Skeletal muscle tissue (tissue), 4 donors: ENCODE measurements around the gene TMEM270. TPM values are rescaled to one million over a fixed set of nuclear protein-coding genes. Genes with fewer than 3 reads are reported as not detected.

ENCODE experiments used
- H3K27ac ChIP-seq: one replicate; pipeline ENCODE4 v1.7.0; 2013; ENCODE audit warnings: mild to moderate bottlenecking, low read depth, low read length, inconsistent platforms
- H3K27me3 ChIP-seq, 3 donors: one replicate each; pipeline ENCODE4 v1.7.0; 2013; ENCODE audit warnings: low read length in 3 of 3; ENCODE audit not compliant: control insufficient read depth in 3 of 3, insufficient read depth in 3 of 3
- H3K36me3 ChIP-seq, 3 donors: one replicate each; pipeline ENCODE4 v1.7.0; 2013; ENCODE audit warnings: low read length in 3 of 3; ENCODE audit not compliant: control insufficient read depth in 3 of 3, insufficient read depth in 3 of 3
- H3K4me1 ChIP-seq, 3 donors: one replicate each; pipeline ENCODE4 v1.7.0; 2013; ENCODE audit warnings: low read length in 3 of 3, mild to moderate bottlenecking in 3 of 3; ENCODE audit not compliant: control insufficient read depth in 3 of 3, insufficient read depth in 3 of 3
- H3K4me3 ChIP-seq, 3 donors: one replicate each; pipeline ENCODE4 v1.7.0; 2013; ENCODE audit warnings: low read length in 3 of 3
- H3K9ac ChIP-seq, 3 donors: one replicate each; pipeline ENCODE4 v1.7.0; 2013; ENCODE audit warnings: low read length in 3 of 3, mild to moderate bottlenecking in 3 of 3, moderate library complexity in 2 of 3, low read depth in 1 of 3
- H3K9me3 ChIP-seq, 3 donors: one replicate each; pipeline ENCODE4 v1.7.0; 2013; ENCODE audit warnings: low read length in 3 of 3; ENCODE audit not compliant: control insufficient read depth in 3 of 3
- total RNA-seq: library from RNA; depleted of rRNA; stranded (reverse); fragments of >200 nt; gene quantifications from one replicate; pipeline ENCODE4 v1.2.3, GENCODE V29; 2014
- donor health status: Osteomylitis.

The TMEM270 gene
- total RNA-seq, 1 donor from 2014 or later = not detected

DNA sequence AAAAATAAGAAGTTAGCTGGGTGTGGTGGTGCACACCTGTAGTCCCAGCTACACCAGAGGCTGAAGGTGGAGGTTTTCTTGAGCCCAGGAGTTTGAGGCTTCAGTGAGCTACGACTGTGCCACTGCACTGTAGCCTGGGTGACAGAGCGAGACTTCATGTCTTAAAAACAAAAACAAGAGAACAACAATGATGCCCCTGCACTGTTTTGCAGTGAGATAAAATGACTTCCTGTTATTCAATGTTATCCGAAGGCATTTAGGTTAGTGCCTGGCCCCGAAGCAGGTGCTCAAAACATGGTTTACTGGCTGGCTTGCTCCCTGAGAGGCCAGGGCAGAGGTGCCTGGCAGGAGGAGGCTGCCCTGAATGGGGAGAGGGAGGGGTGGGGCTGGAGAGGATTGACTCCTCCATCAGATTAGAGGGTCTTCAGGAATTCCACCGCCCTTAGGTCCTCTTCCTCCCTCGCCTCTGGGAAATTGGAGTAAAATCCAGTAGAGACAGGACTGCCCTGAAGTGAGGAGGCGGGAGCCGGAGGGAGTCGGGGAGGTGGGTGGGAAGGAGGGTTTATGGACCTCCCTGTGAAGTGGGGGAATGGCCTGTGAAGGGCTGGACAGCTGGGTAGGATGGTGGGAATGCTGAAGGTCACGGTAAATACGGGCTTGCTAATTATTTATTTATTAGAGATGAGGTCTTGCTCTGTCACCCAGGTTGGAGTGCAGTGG, 36.9 kb upstream of the TMEM270 start:
- H3K27me3 ChIP-seq = no peaks in the 10 kb centered on the region
- peaks cover 9 to 11% (median 11%) of the 10 kb centered on the region in 3 donors for H3K4me1 ChIP-seq
- no peak overlapping the region for H3K4me3 ChIP-seq
- H3K9ac ChIP-seq = no peak overlapping the region
- H3K9me3 ChIP-seq = no peaks in the 10 kb centered on the region
- no peak overlapping the region for H3K27ac ChIP-seq
- H3K36me3 ChIP-seq = no peaks in the 10 kb centered on the region

DNA sequence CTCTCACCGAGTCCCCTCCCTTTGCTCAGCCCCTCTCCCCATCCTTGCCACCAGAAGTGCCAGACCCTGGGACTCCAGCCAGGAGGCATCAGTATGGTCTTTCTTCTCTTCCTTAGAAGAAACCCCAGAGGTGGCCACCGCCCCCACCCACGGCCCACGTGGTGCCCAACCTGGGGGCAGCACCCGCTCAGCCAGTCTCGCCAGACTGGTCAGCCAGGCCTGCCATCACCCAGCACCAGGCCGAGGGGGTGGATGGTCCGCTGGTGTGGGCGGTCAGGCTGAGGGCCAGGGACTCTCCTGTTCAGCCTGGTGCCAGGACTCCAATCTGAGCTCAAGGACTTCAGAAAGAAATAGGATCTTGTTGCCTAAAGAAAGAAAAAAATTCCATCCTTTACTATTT, 36.0 kb upstream of the TMEM270 start:
- H3K27ac ChIP-seq = no peak overlapping the region
- H3K4me1 ChIP-seq = peaks cover 9 to 11% (median 11%) of the 10 kb centered on the region in 3 donors
- H3K9me3 ChIP-seq = no peaks in the 10 kb centered on the region
- H3K9ac ChIP-seq = no peak overlapping the region
- no peak overlapping the region for H3K4me3 ChIP-seq
- no peaks in the 10 kb centered on the region for H3K36me3 ChIP-seq
- H3K27me3 ChIP-seq = peaks cover 0 to 3% (median 2%) of the 10 kb centered on the region in 3 donors

GRCh38 chr7:73827567-73828106, 33.3 kb upstream of the TMEM270 start:
- Histone ChIP-seq H3K9me3 (no peaks in the 10 kb centered on the region), H3K27me3 (peaks cover 0 to 25% (median 11%) of the 10 kb centered on the region in 3 donors), H3K4me1 (peaks cover 11% of the 10 kb centered on the region in 3 donors), H3K9ac (no peak overlapping the region), H3K4me3 (no peak overlapping the region), H3K27ac (no peak overlapping the region), H3K36me3 (no peaks in the 10 kb centered on the region)

DNA sequence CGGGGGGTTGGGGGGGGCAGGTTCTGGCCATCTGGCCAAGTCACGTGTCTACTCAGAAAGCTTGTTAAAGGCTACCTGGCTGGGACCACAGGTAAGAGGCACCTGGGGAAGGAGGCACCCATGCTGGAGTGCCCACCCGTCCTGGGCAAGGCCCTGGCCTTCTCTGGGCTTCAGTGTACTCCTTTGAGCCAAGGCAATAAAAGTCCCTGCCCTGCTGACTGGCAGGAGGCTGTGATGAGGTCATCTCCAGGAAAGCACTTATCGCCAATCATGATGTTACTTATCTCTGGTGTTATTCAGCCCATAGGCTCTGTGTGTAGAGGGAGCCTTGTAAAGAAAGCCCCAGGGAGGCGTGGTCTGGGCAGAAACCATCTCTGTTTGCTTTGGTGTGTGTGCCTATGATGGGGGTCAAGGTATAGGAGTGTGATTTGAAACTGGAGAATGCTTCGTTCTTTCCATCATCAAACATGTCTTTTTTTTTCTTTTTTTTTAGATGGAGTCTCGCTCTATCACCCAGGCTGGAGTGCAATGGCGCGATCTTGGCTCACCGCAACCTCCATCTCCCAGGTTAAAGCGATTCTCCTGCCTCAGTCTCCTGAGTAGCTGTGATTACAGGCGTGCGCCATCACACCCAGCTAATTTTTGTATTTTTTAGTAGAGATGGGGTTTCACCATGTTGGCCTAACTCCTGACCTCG, 32.7 kb upstream of the TMEM270 start:
- peaks cover 11% of the 10 kb centered on the region in 3 donors for H3K4me1 ChIP-seq
- H3K36me3 ChIP-seq = no peaks in the 10 kb centered on the region
- H3K9ac ChIP-seq = no peak overlapping the region
- peaks cover 0 to 25% (median 11%) of the 10 kb centered on the region in 3 donors for H3K27me3 ChIP-seq
- H3K4me3 ChIP-seq = no peak overlapping the region
- no peak overlapping the region for H3K27ac ChIP-seq
- no peaks in the 10 kb centered on the region for H3K9me3 ChIP-seq

GRCh38 chr7:73828972-73829371, 32.0 kb upstream of the TMEM270 start:
- no peaks in the 10 kb centered on the region for H3K36me3 ChIP-seq

GRCh38 chr7:73829505-73829904, 31.5 kb upstream of the TMEM270 start:
- no peak overlapping the region for H3K9ac ChIP-seq
- no peaks in the 10 kb centered on the region for H3K9me3 ChIP-seq
- H3K27me3 ChIP-seq = peaks cover 0 to 25% (median 11%) of the 10 kb centered on the region in 3 donors

More at GRCh38 chr7:73828972-73829371, 32.0 kb upstream of the TMEM270 start:
- H3K27me3 ChIP-seq = peaks cover 0 to 25% (median 11%) of the 10 kb centered on the region in 3 donors
- H3K9me3 ChIP-seq = no peaks in the 10 kb centered on the region
- H3K4me3 ChIP-seq = no peak overlapping the region
- H3K9ac ChIP-seq = no peak overlapping the region
- no peak overlapping the region for H3K27ac ChIP-seq
- H3K4me1 ChIP-seq = peaks cover 11% of the 10 kb centered on the region in 3 donors

DNA sequence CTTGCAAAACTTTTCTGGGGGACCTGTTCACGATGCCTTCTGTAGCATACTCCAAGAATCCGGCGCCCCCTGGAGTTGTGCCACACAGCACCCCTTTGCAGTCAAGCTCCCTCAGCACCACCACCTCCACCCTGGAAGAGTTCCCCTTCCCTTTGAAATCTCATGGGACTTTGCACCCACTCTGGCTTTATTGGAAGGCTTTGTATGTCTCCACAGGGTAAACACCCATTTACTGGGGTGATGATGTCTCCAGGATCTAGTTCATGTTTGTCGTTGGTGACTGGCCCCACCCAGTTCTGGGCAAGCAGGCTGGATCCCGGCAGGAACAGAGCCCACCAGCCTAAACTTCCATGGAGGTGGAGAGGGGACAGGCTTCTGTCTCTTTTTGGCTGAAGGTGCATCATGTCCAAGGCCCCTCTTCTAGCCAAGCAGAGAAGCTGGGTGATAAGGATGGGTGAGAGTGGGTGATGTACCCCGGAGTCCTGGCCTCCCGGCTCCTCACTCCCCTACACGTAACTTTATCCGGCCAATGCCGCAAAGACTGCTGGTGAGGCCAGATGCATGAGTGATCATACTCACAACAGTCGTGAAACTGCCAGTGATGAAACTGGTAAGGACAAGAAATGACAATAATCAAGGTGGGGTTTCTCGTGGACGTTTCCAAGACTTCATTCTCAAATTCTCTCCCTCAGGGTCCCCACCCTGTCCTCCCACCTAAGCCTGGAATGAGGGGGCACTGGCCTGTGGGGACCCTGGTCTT, 30.9 kb upstream of the TMEM270 start:
- H3K4me1 ChIP-seq = peaks cover 11% of the 10 kb centered on the region in 3 donors
- H3K9me3 ChIP-seq = no peaks in the 10 kb centered on the region
- no peak overlapping the region for H3K9ac ChIP-seq
- H3K36me3 ChIP-seq = no peaks in the 10 kb centered on the region
- no peak overlapping the region for H3K4me3 ChIP-seq
- H3K27me3 ChIP-seq = peaks cover 0 to 25% (median 11%) of the 10 kb centered on the region in 3 donors
- H3K27ac ChIP-seq = no peak overlapping the region

More at GRCh38 chr7:73829505-73829904, 31.5 kb upstream of the TMEM270 start:
- peaks cover 11% of the 10 kb centered on the region in 3 donors for H3K4me1 ChIP-seq
- no peaks in the 10 kb centered on the region for H3K36me3 ChIP-seq
- H3K27ac ChIP-seq = no peak overlapping the region
- H3K4me3 ChIP-seq = no peak overlapping the region

DNA sequence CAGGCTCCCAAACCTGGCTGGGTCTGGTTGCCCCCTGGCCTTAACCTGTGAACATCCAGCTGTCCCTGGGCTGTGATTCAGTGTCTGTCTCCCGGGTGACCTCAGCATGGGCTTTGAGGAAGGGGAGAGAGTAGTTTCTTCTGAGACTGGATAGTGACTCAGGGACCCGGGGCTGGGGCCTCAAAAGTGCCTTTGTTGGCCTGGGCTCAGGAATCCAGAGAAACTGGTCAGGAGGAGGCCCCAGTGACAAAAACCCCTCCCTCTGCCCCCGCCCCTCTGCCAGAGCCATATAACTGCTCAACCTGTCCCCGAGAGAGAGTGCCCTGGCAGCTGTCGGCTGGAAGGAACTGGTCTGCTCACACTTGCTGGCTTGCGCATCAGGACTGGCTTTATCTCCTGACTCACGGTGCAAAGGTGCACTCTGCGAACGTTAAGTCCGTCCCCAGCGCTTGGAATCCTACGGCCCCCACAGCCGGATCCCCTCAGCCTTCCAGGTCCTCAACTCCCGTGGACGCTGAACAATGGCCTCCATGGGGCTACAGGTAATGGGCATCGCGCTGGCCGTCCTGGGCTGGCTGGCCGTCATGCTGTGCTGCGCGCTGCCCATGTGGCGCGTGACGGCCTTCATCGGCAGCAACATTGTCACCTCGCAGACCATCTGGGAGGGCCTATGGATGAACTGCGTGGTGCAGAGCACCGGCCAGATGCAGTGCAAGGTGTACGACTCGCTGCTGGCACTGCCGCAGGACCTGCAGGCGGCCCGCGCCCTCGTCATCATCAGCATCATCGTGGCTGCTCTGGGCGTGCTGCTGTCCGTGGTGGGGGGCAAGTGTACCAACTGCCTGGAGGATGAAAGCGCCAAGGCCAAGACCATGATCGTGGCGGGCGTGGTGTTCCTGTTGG, 30.0 kb upstream of the TMEM270 start, which contains the start of gene CLDN4:
CLDN4 (plus strand) TSS at position 316 of the 903 bp plus-strand sequence; CDS start at position 522, 206 bp downstream.
- Histone ChIP-seq H3K4me3 (peak within 1 kb of the TSS in 1 of 3 donors; percentile 2), H3K9me3 (no peaks in the 10 kb centered on the region), H3K4me1 (peaks cover 11% of the 10 kb centered on the region in 3 donors), H3K27me3 (peaks cover 0 to 25% (median 11%) of the 10 kb centered on the region in 3 donors), H3K9ac (no peak within 1 kb of the TSS), H3K27ac (no peak within 1 kb of the TSS), H3K36me3 (no peaks in the 10 kb centered on the region)

- H3K27ac ChIP-seq = no peak overlapping the region
- no peak overlapping the region for H3K4me3 ChIP-seq
- H3K4me1 ChIP-seq = peaks cover 11% of the 10 kb centered on the region in 3 donors
- no peak overlapping the region for H3K9ac ChIP-seq
- H3K9me3 ChIP-seq = no peaks in the 10 kb centered on the region
- H3K36me3 ChIP-seq = no peaks in the 10 kb centered on the region
- H3K27me3 ChIP-seq = peaks cover 0 to 25% (median 11%) of the 10 kb centered on the region in 3 donors
Observed at GRCh38 chr7:73831584-73831833, 29.4 kb upstream of the TMEM270 start.
